HG03025 (cell line): ENCODE measurements around the gene NCOA1.

Experiments
- ATAC-seq: cut with Tn5 transposase; IDR thresholded peaks from one replicate; pipeline ENCODE4 v1.9.1; 2021; ENCODE audit warnings: mild to moderate bottlenecking, moderate library complexity; ENCODE audit not compliant: unreplicated experiment, low FRiP score

NCOA1 gene

GRCh38 chr2:24724111-24724775 lies 233.2 kb downstream of the NCOA1 start:
- ATAC-seq, result no peak

GRCh38 chr2:24725956-24726355 lies 234.9 kb downstream of the NCOA1 start:
- ATAC-seq, result no peak

- no peak for ATAC-seq
These were observed 239.4 kb downstream of the NCOA1 start for GRCh38 chr2:24730481-24730880.

- ATAC-seq, result no peak
These were observed 240.0 kb downstream of the NCOA1 start for GRCh38 chr2:24731040-24731439.

- ATAC-seq, result no peak
These were observed 240.9 kb downstream of the NCOA1 start for GRCh38 chr2:24731923-24732322.

- no peak for ATAC-seq
These were observed 243.7 kb downstream of the NCOA1 start for GRCh38 chr2:24734741-24735140.

- no peak for ATAC-seq
These were observed 248.4 kb downstream of the NCOA1 start for GRCh38 chr2:24739354-24740025.

- no peak for ATAC-seq
These were observed 249.1 kb downstream of the NCOA1 start for GRCh38 chr2:24740142-24740541.

- ATAC-seq, result no peak
These were observed 251.7 kb downstream of the NCOA1 start for GRCh38 chr2:24742730-24743129.

GRCh38 chr2:24743924-24744323 lies 252.9 kb downstream of the NCOA1 start:
- no peak for ATAC-seq

GRCh38 chr2:24744356-24744755 lies 253.3 kb downstream of the NCOA1 start:
- no peak for ATAC-seq

- no peak for ATAC-seq
These were observed 254.8 kb downstream of the NCOA1 start for GRCh38 chr2:24745825-24746224.

- no peak for ATAC-seq
These were observed 256.2 kb downstream of the NCOA1 start for GRCh38 chr2:24747299-24747698.

- no peak for ATAC-seq
These were observed 258.1 kb downstream of the NCOA1 start for GRCh38 chr2:24749069-24749691.

- no peak for ATAC-seq
These were observed 264.1 kb downstream of the NCOA1 start for GRCh38 chr2:24754985-24755705.

GRCh38 chr2:24756789-24757188 lies 265.7 kb downstream of the NCOA1 start:
- no peak for ATAC-seq

GRCh38 chr2:24761866-24762265 lies 270.8 kb downstream of the NCOA1 start:
- ATAC-seq, result no peak

- no peak for ATAC-seq
These were observed 271.5 kb downstream of the NCOA1 start for GRCh38 chr2:24762518-24762917.

GRCh38 chr2:24763843-24764242 lies 272.8 kb downstream of the NCOA1 start:
- ATAC-seq, result no peak

- ATAC-seq, result no peak
These were observed 275.6 kb downstream of the NCOA1 start for GRCh38 chr2:24766609-24767008.

- ATAC-seq, result no peak
These were observed 277.0 kb downstream of the NCOA1 start for GRCh38 chr2:24768013-24768412.
